T-helper 2 cell treated with Interferon-gamma antibody and Interleukin-4, amounts not matched to agents 100 ng/mL and 5 ng/mL, for 36 hours (primary cell): ENCODE results near the gene AKAP8. TPM values are rescaled to one million over a fixed set of nuclear protein-coding genes. Genes with fewer than 3 reads are reported as not detected.
"Not testable (repeated sequence)": the region's sequence is repeated elsewhere in the genome, so short reads cannot be mapped to it uniquely, and the experiment has no call there.

Experiments used
- intact Hi-C: fragments of 100-400 bp; cut with micrococcal nuclease; formaldehyde crosslinking; loops from one replicate; pipeline ENCODE4 v1.15.1; 2023
- total RNA-seq: library from RNA; stranded (reverse); gene quantifications from 2 replicates; pipeline ENCODE4 v1.2.3, GENCODE V29; 2022

AKAP8 gene
- total RNA-seq, 1 donor from 2014 or later = 57.8 TPM

DNA sequence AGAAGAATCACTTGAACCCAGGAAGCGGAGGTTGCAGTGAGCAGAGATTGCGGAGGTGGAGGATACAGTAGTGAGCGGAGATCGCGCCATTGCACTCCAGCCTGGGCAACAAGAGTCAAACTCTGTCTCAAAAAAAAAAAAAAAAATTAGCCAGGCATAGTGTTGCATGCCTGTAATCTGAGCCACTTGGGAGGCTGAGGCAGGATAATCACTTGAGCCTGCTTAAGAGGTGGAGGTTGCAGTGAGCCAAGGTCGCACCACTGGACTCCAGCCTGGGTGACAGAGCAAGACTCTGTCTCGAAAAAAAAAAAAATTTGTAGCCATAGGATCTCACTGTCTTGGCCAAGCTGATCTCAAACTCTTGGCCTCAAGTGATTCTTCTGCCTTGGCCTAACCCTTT lies 43.6 kb downstream of the AKAP8 start:
- intact Hi-C loops = not testable (repeated sequence)

- intact Hi-C loops = loop anchor here (2.0 to 5.0 kb wide), 2 partner anchors 40 to 86 kb away; partner anchors contain the start of gene AKAP8L
Observed at GRCh38 chr19:15332311-15332996, 47.1 kb downstream of the AKAP8 start, which contains the start of gene BRD4. Gene BRD4, minus strand, starts transcription at chr19:15332539. Its CDS starts 59,440 bp downstream, at chr19:15273099.

DNA sequence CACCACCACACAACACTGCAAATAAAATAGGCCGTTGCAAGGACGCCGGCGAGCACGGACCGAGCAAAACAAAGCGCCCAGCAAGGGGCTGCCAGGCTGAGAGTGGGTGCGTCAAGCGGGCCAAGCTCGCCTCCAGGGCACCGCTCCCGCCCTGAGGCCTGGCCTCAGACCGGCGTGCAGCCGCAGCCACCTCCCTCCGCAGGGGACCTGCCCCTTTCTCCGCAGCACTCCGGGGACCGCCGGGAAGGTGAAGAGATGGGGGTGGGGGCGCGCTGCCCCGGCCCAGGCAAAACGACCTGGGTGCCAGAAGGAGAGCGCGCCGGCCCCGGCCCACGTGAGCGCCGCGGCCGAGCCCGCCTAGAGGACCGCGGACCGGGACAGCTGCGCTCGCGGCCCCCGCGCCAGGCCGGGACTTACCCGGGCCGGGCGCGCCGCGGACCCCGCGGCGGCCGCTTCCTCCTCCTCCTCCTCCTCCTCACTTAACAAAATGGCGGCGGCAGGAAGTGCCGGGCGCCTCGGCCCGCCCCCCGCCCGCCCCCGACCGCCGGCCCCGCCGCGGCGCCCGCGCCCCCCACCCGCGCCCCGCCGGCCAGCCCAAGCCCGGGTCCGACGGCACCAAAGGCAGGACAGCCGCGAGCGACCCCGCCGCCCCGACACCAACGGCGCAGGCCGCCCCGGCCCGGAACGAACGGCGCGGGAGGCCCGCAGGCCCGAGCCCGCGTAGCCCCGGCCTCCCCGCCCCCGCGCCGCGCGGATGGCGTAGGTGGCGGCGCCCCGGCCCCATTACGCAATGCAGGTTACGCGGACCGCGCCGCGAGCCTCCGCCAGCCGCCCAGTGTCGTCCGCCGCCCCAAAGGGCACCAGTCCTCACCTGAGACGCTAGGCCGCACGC lies 47.9 kb downstream of the AKAP8 start:
- intact Hi-C loops = loop anchor here (1.0 to 5.0 kb wide), 4 partner anchors 39 to 225 kb away; partner anchors contain the start of genes AKAP8 and AKAP8L

DNA sequence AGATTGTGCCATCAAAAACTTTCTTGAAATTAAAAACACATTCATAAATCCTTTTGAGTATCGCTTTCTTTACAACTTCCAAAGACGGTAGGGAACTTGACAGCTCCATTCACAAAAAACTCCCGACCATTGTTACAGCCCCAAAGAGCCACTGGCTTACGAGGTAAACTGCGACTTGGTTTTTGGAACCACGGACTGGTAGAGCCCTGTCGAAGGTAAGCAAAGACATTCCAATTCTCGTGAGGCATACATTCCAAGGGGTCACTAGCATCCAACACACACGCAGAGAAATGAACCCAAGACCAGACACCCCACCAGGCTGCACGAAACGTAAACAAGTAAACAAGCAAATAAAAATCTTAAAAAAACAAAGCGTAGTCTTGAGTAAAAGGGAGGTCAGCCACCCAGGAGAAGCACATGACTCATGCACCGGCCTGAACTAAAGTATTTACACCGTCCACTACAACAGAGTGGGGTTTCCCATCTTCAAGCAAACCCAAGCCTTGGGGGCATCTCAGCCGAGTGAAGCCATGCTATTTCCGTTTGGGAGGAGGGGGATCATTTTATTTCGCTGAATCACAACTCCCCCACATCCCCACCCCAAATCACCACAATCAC lies 48.7 kb downstream of the AKAP8 start:
- intact Hi-C loops = loop anchor here (1.0 to 5.0 kb wide), 3 partner anchors 39 to 226 kb away; partner anchors contain the start of gene AKAP8

DNA sequence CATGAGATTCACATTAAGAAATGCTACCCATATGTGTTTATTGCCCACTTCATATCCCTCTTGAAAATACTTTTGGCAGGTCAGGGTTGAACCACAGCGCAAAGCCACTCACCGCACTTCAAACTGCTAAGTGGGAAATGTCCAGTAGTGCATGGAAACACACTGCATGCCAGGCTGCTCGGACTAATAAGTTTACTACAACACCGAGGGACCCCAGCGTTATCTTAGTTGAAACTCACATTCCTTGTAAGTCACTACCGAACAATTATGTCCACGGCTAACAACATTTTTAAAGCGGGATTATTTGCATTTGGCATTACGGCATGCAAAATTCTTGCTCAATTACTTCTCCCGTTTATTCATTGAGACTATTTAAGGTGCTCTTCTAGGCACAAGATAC lies 51.3 kb downstream of the AKAP8 start:
- intact Hi-C loops = no loop called here

- intact Hi-C loops = no loop called here
Observed at GRCh38 chr19:15324791-15325519, 54.6 kb downstream of the AKAP8 start.

DNA sequence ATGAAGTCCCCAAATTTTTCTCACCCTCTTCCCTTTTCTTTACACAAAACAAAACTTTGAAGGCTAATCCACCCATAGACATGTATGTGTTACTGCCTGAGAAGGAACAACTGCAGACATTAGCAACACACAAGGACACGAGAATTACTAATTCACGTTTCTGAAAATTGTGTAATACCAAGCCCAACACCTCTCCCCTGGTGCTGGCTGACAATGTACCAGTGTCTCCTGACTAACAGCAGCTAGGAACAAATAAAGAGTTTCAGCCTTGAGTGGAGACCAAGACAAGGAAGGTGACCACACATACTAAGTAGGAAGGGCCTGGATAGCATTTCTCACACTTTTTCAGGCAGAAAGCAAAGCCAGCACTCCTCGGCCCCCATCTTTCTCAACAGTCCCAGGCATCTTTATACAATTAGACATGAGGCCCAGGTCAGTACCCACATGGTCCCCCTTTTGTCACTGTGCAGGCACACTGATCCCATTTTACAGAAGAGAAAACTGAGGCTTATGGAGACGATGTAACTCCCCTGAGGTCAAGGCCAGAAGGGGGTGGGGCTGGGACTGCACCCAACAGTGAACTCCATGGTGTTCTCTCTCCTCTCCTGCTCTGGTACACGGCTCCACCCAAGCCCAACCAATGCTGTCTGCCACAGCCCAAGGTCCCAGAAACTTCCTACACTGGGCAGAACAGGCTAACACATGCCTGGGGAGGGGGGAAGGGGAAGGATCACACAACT lies 55.9 kb downstream of the AKAP8 start:
- intact Hi-C loops = no loop called here

DNA sequence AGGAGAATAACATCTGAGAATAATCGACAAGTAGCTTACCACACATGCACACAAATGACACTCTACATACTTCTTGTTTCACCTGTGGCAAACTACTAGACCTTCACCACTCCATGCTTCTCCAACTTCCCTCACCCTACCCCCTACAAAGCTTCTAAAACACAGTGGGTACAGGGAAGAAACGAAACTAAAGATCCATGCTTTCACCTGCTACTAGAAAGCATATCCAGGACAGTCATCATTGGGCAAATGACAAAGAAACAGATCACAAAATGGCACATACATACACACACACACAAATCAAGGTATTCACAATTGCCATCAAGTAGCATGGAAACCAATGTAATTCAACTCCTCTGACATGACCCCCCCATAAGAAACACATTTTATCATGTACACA lies 57.8 kb downstream of the AKAP8 start:
- intact Hi-C loops = no loop called here

DNA sequence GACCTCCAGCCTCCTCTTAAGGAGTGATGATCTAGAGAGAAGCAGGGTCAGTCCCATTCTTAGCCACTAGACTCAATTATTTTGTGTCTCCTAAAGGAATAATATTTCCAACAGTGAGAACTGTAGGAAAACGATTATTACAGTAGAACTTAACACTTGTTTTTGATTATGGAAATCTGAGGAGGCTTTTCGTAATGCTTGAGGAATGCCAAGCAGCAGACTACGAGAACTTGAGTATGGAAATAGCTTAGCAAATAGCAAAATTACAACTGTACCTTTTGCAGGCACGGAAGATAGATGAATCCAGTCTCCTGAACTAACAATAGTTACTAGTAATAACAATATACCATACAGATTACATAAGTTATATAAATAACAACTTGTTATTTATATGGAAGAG lies 59.5 kb downstream of the AKAP8 start:
- intact Hi-C loops = no loop called here

DNA sequence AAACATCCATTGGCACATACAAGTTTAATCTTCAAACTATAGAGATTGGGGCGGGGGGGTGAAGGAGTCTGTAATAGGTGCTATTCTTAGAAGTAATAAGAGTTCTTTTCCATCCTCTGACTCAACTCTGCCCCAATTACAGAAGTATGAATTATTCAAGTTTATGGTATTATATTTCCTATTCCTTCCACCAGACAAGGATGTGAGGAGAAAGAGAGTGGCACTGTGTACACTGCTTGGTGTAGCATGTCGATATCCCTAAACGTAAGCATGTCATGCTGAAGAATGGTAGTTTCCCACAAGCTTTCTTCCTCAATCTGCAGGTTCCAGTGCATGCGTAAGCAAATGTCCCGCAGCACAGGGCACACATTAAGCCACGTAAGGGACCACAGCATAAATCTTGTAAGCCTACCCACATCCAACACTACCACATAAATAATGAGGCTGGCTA lies 61.3 kb downstream of the AKAP8 start:
- intact Hi-C loops = loop anchor here (5.0 kb wide), 1 partner anchor 36 kb away; no protein-coding TSS in a partner anchor

DNA sequence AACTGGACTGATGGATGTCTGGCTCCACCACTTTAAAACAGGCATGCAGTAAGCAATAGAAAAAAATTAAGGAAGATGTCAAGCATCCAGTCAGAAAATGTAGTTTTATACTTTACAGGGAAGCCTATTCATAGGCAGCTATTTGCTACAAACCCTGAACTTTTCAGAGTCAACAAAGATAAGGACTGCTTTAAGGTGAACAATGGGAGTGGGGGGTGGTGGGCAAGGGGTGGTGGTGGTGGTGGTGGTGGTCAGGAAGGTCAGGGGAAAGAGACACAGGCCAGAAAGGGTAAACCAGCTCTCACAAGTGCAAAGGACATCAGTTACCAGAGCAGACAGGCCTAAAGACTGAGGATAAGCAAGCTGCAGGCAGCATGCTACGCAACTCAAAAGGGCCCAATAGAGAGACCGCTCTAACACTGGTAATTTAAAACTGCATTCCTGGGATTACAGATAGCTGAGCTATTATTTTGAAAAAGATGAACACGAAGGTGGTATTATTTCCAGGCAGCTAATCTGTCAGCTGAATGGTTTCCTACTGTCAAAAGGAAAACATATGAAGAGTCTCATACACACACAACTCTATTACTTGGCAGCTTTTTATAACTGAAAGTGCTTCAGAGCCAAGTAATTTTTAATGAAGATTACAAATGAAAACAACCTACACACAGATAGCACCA lies 62.1 kb downstream of the AKAP8 start:
- intact Hi-C loops = loop anchor here (5.0 kb wide), 1 partner anchor 35 kb away; no protein-coding TSS in a partner anchor

DNA sequence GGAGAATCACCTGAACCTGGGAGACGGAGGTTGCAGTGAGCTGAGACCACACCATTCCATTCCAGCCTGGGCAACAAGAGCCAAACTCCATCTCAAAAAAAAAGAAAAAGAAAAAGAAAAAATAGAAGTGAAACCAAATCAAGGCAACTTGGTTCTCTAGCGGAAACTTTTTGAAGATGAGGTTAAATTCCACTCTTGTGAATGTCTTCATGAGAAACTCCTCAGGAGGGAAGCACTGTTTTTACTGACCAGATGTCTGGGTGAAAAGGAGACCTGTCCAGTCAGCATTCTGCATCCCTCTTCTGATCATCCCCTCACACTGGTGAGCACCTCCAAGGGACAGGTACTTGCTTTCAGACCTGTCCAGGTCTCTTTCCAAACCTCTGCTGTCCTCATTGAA lies 63.1 kb downstream of the AKAP8 start:
- intact Hi-C loops = loop anchor here (5.0 kb wide), 1 partner anchor 34 kb away; no protein-coding TSS in a partner anchor

DNA sequence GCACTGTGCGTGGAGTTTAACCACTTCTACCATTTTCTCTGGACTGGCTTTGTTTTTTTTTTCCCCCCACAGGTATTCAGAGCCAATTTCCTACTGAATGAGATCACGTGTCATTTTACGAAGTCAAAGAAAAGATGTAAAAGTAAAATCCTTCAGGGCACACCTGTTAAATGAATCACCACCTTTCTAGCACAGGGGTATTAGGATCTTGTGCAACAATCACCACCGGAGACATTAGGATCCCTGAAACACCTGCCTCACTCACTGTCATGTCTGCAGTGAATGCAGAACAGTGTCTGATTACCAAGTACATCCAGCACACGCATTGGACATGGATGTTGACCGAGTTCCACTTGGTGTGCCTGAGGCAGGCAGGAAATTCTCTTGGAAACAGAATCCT lies 64.5 kb downstream of the AKAP8 start:
- intact Hi-C loops = loop anchor here (5.0 kb wide), 1 partner anchor 33 kb away; no protein-coding TSS in a partner anchor

DNA sequence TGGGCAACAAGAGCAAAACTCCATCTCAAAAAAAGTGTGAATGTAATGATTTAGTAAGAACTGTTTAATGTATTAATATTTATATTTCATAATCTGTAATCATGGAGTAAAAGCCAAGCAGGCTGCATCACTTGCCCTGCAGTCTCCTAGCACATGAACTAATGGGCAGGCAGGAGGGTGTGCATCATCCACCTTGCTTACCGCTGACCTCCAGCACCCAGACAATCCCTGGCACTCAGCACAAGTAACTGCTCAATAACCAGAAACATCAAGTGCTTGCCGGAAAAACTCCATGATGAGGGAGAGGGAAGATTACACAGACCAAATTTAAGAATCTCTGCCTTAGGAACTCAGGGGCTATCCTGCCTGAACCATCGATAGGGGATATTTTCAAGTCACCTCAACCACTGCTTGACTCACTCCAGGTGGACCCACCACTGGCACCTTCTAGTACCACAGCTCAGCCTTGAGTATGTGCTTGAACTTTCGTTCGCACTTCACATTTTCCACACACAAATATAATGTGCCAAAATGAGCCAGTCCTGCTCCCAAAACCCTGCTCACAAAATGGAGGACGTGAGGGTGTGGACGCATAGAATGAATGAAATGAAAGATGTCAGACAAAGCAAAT lies 65.8 kb downstream of the AKAP8 start:
- intact Hi-C loops = no loop called here

DNA sequence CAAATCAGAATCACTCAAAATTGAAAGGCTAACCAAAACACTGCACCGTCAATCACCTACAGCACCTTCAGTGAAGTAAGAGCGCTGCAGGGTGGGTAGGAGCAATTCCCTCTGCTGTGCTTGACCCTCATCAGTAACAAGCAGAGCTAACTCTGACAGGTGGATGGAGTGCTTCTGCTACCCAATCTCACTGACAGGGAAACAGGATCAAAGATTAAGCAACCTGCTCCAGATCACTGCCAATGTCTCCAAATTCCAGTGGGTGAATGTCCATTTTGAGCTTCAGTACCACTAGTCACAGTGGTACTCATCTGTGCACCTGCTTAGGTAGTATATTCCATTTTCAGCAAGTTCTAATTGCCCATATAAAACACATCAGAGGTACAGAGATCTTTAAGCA lies 72.4 kb downstream of the AKAP8 start:
- intact Hi-C loops = no loop called here

- intact Hi-C loops = no loop called here
Observed at GRCh38 chr19:15305582-15306334, 73.8 kb downstream of the AKAP8 start.

DNA sequence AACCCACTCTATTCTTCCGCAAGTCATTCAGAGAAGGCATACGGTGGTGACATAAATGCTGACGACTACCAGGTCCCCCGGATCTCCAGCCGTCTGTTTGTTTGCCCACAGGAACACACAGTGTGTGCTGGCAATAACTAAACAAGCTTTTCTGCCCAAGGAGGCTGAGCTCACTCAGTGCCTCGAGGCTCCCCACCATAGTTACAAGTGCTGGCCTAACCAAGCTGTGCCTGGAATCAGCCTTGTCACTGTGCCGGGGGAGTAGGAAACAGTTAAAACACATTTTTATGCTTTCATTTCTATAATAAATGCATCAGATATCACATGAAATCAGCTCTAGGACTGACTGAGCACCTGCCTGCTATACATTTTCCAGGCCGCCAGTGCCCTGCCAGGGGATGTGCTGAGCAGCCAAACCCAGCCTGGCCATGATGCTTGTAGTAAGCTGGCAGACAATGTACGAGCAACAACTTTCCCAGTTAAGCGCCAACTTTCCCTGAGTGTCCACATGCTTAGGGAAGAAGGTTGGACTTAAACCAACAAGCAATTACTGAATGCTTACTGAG lies 75.4 kb downstream of the AKAP8 start:
- intact Hi-C loops = no loop called here
